Activated naive CD4-positive, alpha-beta T cell treated with anti-CD3 and anti-CD28 coated beads, Interleukin-2, amount 10 ng/mL, durations not matched to agents 7 days and 5 days (primary cell): ENCODE data around the gene GABRD.
"Not testable (repeated sequence)": the region's sequence is repeated elsewhere in the genome, so short reads cannot be mapped to it uniquely, and the experiment has no call there.

ENCODE experiments used
- CTCF ChIA-PET: fragments of 350-600 bp; sonication (Branson Sonifier 250); formaldehyde crosslinking; loops from one replicate; lab custom pipeline; 2021; ENCODE audit warnings: antibody characterized with exemption; lab: Charles Lee
- DNase-seq: peaks from one replicate; pipeline ENCODE4 v3.0.0-alpha.2; 2020
- H3K27ac Mint-ChIP-seq: one replicate; pipeline ENCODE4 v1.8.0; 2021; ENCODE audit warnings: mild to moderate bottlenecking, moderate library complexity, mixed read lengths
- H3K27me3 Mint-ChIP-seq: one replicate; pipeline ENCODE4 v1.8.0; 2021; ENCODE audit warnings: mild to moderate bottlenecking, mixed read lengths
- H3K36me3 Mint-ChIP-seq: one replicate; pipeline ENCODE4 v1.8.0; 2021; ENCODE audit warnings: mixed read lengths
- H3K4me1 Mint-ChIP-seq: one replicate; pipeline ENCODE4 v1.8.0; 2021; ENCODE audit warnings: mixed read lengths
- H3K4me3 Mint-ChIP-seq: one replicate; pipeline ENCODE4 v1.8.0; 2021; ENCODE audit warnings: mild to moderate bottlenecking, moderate library complexity, mixed read lengths
- H3K9me3 Mint-ChIP-seq: one replicate; pipeline ENCODE4 v1.8.0; 2021; ENCODE audit warnings: mixed read lengths

Gene GABRD

DNA sequence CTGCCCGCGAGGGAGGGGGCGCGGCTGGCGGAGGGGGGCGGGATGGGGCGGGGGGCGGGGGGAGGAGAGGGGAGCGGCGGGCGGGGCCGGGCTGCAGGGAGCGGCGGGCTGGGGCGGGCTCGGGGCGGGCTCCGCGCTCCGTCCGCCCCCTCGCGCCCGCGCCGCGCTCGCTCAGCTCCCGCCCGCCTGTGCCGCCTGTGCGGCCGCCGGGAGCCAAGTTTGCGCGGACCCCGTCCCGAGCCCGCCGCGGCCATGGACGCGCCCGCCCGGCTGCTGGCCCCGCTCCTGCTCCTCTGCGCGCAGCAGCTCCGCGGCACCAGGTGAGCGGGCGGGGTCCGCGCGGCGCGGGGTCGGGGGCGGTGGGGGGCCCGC lies at the start of gene GABRD:
Gene GABRD, plus strand, starts transcription at position 174 of the 372 bp plus-strand sequence. Its CDS starts 79 bp downstream, at position 253.
- Mint-ChIP-seq H3K4me3 (peak within 1 kb of the TSS; percentile 48), H3K27me3 (peaks cover 91% of the 10 kb centered on the region), H3K4me1 (peaks cover 5% of the 10 kb centered on the region), H3K36me3 (no peaks in the 10 kb centered on the region), H3K9me3 (no peaks in the 10 kb centered on the region), H3K27ac (no peak within 1 kb of the TSS)
- DNase-seq = peak; percentile 30
- CTCF ChIA-PET = no interaction called here

DNA sequence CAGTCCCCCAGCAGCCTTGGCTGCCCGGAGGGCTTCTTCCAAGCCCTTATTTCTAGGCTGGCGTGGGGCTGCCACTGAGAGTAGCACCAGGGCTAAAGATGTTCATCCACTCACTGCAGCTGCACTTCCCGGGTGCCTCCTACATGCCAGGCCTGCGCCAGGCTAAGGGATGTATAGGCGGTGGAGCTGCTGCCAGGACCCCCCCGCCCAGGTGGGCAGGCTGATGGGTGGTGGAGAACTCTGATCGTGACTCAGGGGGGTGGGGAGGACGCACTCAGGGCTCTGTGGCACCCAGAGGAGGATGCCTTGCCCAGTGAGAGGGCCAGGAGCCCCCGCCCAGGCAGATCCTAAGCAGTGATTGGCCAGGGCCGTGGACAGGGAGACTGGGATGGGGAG lies 49.6 kb upstream of the GABRD start:
- DNase-seq = no peak
- Mint-ChIP-seq H3K27ac (no peak overlapping the region), H3K36me3 (no peaks in the 10 kb centered on the region), H3K4me3 (no peak overlapping the region), H3K4me1 (no peaks in the 10 kb centered on the region), H3K27me3 (peaks cover 15% of the 10 kb centered on the region), H3K9me3 (peaks cover 13% of the 10 kb centered on the region)
- CTCF ChIA-PET = interaction anchor here (0.6 kb wide), 1 partner anchor 75 kb away, joined by 3 read pairs; no protein-coding TSS in a partner anchor

- Mint-ChIP-seq H3K4me1 (no peaks in the 10 kb centered on the region), H3K36me3 (no peaks in the 10 kb centered on the region), H3K27ac (no peak overlapping the region), H3K27me3 (peaks cover 10% of the 10 kb centered on the region), H3K9me3 (peaks cover 13% of the 10 kb centered on the region), H3K4me3 (no peak overlapping the region)
- CTCF ChIA-PET = interaction anchor here (0.6 kb wide), 1 partner anchor 75 kb away, joined by 3 read pairs; no protein-coding TSS in a partner anchor
- no peak for DNase-seq
These were observed 49.0 kb upstream of the GABRD start for GRCh38 chr1:1969953-1970716.

- Mint-ChIP-seq H3K9me3 (peaks cover 13% of the 10 kb centered on the region), H3K4me3 (no peak overlapping the region), H3K27ac (no peak overlapping the region), H3K27me3 (peaks cover 4% of the 10 kb centered on the region), H3K36me3 (no peaks in the 10 kb centered on the region), H3K4me1 (no peaks in the 10 kb centered on the region)
- DNase-seq = no peak
- CTCF ChIA-PET = no interaction called here
These were observed 48.1 kb upstream of the GABRD start for GRCh38 chr1:1971017-1971416.

DNA sequence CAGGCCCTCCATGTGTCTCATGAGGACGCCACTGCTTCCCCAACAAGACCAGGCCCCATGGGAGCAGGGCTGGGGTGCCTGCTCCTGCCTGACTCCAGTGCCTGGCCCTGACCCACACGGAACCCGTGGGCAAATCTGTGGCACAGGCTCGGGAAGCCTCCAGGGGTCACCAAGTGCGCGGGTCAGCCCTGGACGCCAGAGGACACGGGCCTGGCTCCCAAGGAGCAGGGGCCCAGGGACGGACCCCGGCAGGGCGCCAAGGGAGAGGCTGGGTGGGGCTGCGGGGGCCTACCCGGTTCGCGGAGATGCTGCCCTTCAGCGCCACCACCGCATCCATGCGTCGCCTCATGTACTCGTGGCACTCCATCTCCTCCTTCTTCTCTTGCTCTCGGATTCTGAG lies 47.5 kb upstream of the GABRD start:
- CTCF ChIA-PET = no interaction called here
- Mint-ChIP-seq H3K9me3 (peaks cover 13% of the 10 kb centered on the region), H3K36me3 (no peaks in the 10 kb centered on the region), H3K27me3 (peaks cover 4% of the 10 kb centered on the region), H3K27ac (no peak overlapping the region), H3K4me3 (no peak overlapping the region), H3K4me1 (no peaks in the 10 kb centered on the region)
- DNase-seq = no peak

- H3K9me3 Mint-ChIP-seq = peaks cover 13% of the 10 kb centered on the region
- no peaks in the 10 kb centered on the region for H3K4me1 Mint-ChIP-seq
- peaks cover 4% of the 10 kb centered on the region for H3K27me3 Mint-ChIP-seq
- H3K4me3 Mint-ChIP-seq = no peak overlapping the region
- H3K36me3 Mint-ChIP-seq = no peaks in the 10 kb centered on the region
- CTCF ChIA-PET = no interaction called here
- DNase-seq = no peak
- H3K27ac Mint-ChIP-seq = no peak overlapping the region
These were observed 46.0 kb upstream of the GABRD start for GRCh38 chr1:1972976-1973715.

- H3K27ac Mint-ChIP-seq = no peak overlapping the region
- no peak for DNase-seq
- H3K4me3 Mint-ChIP-seq = no peak overlapping the region
- H3K27me3 Mint-ChIP-seq = no peaks in the 10 kb centered on the region
- no peaks in the 10 kb centered on the region for H3K4me1 Mint-ChIP-seq
- peaks cover 17% of the 10 kb centered on the region for H3K9me3 Mint-ChIP-seq
- no peaks in the 10 kb centered on the region for H3K36me3 Mint-ChIP-seq
- CTCF ChIA-PET = no interaction called here
These were observed 45.2 kb upstream of the GABRD start for GRCh38 chr1:1973716-1974642.

DNA sequence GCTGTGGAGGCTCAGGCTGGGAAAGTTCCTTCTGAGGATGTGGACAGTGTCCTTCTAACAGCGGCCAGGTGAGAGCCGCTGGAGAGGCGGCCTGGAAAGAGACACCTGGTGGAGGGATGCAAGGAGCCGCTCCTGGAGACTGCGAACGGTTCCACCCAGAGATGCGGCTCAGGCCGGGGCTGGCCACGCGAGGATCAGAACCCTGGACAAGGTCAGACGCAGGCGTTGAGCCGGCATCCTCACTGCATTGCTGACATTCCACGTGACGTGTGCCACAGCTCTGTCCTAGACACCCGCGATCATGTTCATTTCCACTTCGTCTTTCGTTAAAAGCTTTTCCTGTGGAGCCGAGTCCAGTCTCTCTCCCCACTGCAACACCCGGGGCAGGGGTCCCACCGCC lies 44.3 kb upstream of the GABRD start:
- CTCF ChIA-PET = no interaction called here
- no peak overlapping the region for H3K4me3 Mint-ChIP-seq
- H3K27me3 Mint-ChIP-seq = no peaks in the 10 kb centered on the region
- no peaks in the 10 kb centered on the region for H3K4me1 Mint-ChIP-seq
- H3K36me3 Mint-ChIP-seq = peaks cover 1% of the 10 kb centered on the region
- DNase-seq = no peak
- no peak overlapping the region for H3K27ac Mint-ChIP-seq
- peaks cover 21% of the 10 kb centered on the region for H3K9me3 Mint-ChIP-seq

DNA sequence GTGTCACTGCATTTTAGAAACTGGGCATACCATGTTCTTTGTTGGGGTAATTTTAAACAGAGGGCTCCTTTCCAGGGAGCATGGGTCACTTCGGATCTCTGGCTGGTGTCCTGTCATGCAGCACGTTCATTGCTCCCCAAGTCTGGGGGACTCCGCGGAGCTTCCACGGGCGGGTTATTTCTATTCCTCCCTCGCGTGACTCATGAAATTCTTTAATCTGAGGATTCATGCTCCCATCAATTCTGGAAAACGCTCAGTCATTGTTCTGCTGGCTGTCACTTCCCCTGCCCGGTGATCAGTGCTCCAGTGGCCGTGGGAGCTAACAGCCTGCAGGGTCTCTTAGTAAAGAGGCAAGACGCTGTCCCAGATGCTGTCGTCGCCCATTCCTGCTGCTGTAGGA lies 43.6 kb upstream of the GABRD start:
- CTCF ChIA-PET = no interaction called here
- peaks cover 1% of the 10 kb centered on the region for H3K36me3 Mint-ChIP-seq
- no peaks in the 10 kb centered on the region for H3K4me1 Mint-ChIP-seq
- H3K27ac Mint-ChIP-seq = no peak overlapping the region
- H3K9me3 Mint-ChIP-seq = peaks cover 21% of the 10 kb centered on the region
- no peaks in the 10 kb centered on the region for H3K27me3 Mint-ChIP-seq
- DNase-seq = no peak
- H3K4me3 Mint-ChIP-seq = no peak overlapping the region

DNA sequence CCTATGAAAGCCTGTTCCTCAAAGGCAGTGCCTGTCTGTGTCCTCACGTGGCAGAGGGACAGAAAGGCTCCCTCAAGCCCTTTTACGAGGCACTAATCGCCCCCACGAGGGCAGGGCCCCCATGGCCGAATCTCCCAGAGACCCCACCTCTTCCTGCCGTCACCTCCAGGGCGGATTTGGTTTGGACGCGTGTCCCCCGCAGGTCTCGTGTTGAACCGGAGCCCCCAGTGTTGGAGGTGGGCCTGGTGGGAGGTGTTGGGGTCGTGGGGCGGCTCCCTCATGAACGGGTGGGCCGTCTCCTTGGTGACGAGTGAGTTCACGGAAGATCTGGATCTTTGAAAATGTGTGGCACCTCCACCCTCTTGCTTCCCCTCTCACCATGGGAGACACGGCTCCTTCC lies 43.1 kb upstream of the GABRD start:
- Mint-ChIP-seq H3K36me3 (peaks cover 1% of the 10 kb centered on the region), H3K9me3 (peaks cover 17% of the 10 kb centered on the region), H3K4me1 (no peaks in the 10 kb centered on the region), H3K4me3 (no peak overlapping the region), H3K27me3 (no peaks in the 10 kb centered on the region), H3K27ac (no peak overlapping the region)
- DNase-seq = no peak
- CTCF ChIA-PET = no interaction called here

DNA sequence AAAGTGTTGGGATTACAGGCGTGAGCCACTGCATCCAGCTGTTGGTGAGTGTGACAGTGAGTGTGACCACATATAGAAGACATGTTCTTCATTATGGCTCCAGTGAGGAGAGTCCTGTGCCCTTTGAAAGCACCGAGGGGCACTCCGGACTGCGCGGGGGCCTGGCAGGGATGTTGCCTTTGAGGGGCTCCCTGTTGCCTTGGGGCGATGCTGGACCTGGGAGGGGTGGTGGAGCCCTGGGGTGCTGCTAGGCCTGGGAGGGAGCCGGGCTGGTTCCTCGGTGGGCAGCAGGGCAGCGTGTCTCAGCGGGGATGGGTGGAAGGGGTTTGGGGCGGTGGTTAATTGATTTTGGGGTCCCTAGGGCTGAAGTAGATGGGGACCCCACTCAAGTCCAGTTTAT lies 41.0 kb upstream of the GABRD start:
- Mint-ChIP-seq H3K4me3 (no peak overlapping the region), H3K36me3 (peaks cover 1% of the 10 kb centered on the region), H3K4me1 (no peaks in the 10 kb centered on the region), H3K9me3 (peaks cover 13% of the 10 kb centered on the region), H3K27ac (no peak overlapping the region), H3K27me3 (no peaks in the 10 kb centered on the region)
- DNase-seq = no peak
- CTCF ChIA-PET = no interaction called here

DNA sequence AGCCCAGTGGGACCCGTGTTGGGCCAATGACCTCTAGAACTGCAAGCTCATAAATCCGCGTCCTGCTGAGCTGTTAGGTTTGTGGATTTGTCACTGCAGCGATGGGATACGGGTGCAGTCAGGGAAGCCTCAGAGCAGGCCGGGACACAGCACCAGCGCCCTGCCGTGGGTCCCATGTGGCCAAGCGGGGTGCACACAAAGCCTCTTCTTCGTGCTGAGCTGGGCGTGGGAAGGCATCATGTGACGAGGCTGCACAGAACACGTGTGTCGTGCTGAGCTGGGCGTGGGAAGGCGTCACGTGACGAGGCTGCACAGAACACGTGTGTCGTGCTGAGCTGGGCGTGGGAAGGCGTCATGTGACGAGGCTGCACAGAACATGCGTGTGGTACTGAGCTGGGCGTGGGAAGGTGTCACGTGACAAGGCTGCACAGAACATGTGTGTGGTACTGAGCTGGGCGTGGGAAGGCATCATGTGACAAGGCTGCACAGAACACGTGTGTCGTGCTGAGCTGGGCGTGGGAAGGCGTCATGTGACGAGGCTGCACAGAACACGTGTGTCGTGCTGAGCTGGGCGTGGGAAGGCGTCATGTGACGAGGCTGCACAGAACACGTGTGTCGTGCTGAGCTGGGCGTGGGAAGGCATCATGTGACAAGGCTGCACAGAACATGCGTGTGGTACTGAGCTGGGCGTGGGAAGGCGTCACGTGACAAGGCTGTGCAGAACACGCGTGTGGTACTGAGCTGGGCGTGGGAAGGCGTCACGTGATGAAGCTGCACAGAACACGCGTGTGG lies 40.3 kb upstream of the GABRD start:
- CTCF ChIA-PET = interaction anchor here (1.3 kb wide), 1 partner anchor 66 kb away, joined by 5 read pairs; no protein-coding TSS in a partner anchor
- not testable (repeated sequence) for DNase-seq, H3K4me1 Mint-ChIP-seq

GRCh38 chr1:1979482-1980165 lies 39.5 kb upstream of the GABRD start:
- no peaks in the 10 kb centered on the region for H3K4me1 Mint-ChIP-seq
- CTCF ChIA-PET = interaction anchor here (1.3 kb wide), 1 partner anchor 66 kb away, joined by 5 read pairs; no protein-coding TSS in a partner anchor
- no peak for DNase-seq

More for the DNA sequence above, 40.3 kb upstream of the GABRD start:
- not testable (repeated sequence) for H3K36me3 Mint-ChIP-seq, H3K27ac Mint-ChIP-seq, H3K27me3 Mint-ChIP-seq, H3K4me3 Mint-ChIP-seq
- peaks cover 13% of the 10 kb centered on the region for H3K9me3 Mint-ChIP-seq

More at GRCh38 chr1:1979482-1980165, 39.5 kb upstream of the GABRD start:
- H3K27ac Mint-ChIP-seq = peak overlapping the region; percentile 52
- H3K36me3 Mint-ChIP-seq = peaks cover 1% of the 10 kb centered on the region
- H3K27me3 Mint-ChIP-seq = no peaks in the 10 kb centered on the region
- peaks cover 13% of the 10 kb centered on the region for H3K9me3 Mint-ChIP-seq
- H3K4me3 Mint-ChIP-seq = no peak overlapping the region
